Measurements from ENCODE around the gene TSR1.

GRCh38 chr17:2344528-2344927 lies 8.3 kb upstream of the TSR1 start:
- TF ChIP-seq, protein P1, sequence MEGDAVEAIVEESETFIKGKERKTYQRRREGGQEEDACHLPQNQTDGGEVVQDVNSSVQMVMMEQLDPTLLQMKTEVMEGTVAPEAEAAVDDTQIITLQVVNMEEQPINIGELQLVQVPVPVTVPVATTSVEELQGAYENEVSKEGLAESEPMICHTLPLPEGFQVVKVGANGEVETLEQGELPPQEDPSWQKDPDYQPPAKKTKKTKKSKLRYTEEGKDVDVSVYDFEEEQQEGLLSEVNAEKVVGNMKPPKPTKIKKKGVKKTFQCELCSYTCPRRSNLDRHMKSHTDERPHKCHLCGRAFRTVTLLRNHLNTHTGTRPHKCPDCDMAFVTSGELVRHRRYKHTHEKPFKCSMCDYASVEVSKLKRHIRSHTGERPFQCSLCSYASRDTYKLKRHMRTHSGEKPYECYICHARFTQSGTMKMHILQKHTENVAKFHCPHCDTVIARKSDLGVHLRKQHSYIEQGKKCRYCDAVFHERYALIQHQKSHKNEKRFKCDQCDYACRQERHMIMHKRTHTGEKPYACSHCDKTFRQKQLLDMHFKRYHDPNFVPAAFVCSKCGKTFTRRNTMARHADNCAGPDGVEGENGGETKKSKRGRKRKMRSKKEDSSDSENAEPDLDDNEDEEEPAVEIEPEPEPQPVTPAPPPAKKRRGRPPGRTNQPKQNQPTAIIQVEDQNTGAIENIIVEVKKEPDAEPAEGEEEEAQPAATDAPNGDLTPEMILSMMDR (IDR thresholded peaks at IDR 0.05), result no peak
- TF ChIP-seq POLR2AphosphoS5 (IDR thresholded peaks at IDR 0.05), result no peak
